Ureter (tissue), 1 donor: ENCODE results near the gene C2CD4A. TPM values are rescaled to one million over a fixed set of nuclear protein-coding genes. Genes with fewer than 3 reads are reported as not detected.
A peak's percentile ranks its signal among the peaks of the same experiment; 100 is the strongest.

Experiments
- DNase-seq: peaks from one replicate; pipeline ENCODE4 v3.0.0-alpha.2; 2020; ENCODE audit warnings: low spot score
- total RNA-seq: library from RNA; stranded (reverse); gene quantifications from one replicate; pipeline ENCODE4 v1.2.4, GENCODE V29; 2023
- donor health status: DM: yes; HTN: yes; CAD: no.

The C2CD4A gene
- total RNA-seq, 1 donor from 2014 or later: 0.49 TPM

GRCh38 chr15:62059816-62060112, 7.0 kb upstream of the C2CD4A start:
- peak; percentile 56 for DNase-seq

- DNase-seq: peak; percentile 92
These were observed 6.5 kb upstream of the C2CD4A start, which contains the start of gene VPS13C for GRCh38 chr15:62060113-62060895. Gene VPS13C, minus strand, starts transcription at chr15:62060447. Its CDS starts 73 bp downstream, at chr15:62060374.

GRCh38 chr15:62060896-62061280, 5.9 kb upstream of the C2CD4A start:
- DNase-seq: no peak

GRCh38 chr15:62063825-62064635, 2.7 kb upstream of the C2CD4A start:
- DNase-seq: no peak

- peak; percentile 55 for DNase-seq
These were observed 769 bp downstream of the C2CD4A start for GRCh38 chr15:62067448-62068044.

GRCh38 chr15:62068071-62068809, 1.5 kb downstream of the C2CD4A start:
- DNase-seq: peak; percentile 52

- DNase-seq: no peak
These were observed 2.0 kb downstream of the C2CD4A start for GRCh38 chr15:62068810-62069167.

GRCh38 chr15:62069551-62069950, 2.8 kb downstream of the C2CD4A start:
- no peak for DNase-seq

- DNase-seq: no peak
These were observed 5.0 kb downstream of the C2CD4A start for GRCh38 chr15:62071711-62072308.

GRCh38 chr15:62075595-62076277, 9.0 kb downstream of the C2CD4A start:
- DNase-seq: peak; percentile 50

- DNase-seq: no peak
These were observed 12.8 kb downstream of the C2CD4A start for GRCh38 chr15:62079594-62079993.

- no peak for DNase-seq
These were observed 16.7 kb downstream of the C2CD4A start for GRCh38 chr15:62083194-62084154.

- no peak for DNase-seq
These were observed 19.0 kb downstream of the C2CD4A start for GRCh38 chr15:62085740-62086139.

GRCh38 chr15:62087671-62088352, 21.0 kb downstream of the C2CD4A start:
- DNase-seq: no peak

- DNase-seq: no peak
These were observed 21.5 kb downstream of the C2CD4A start for GRCh38 chr15:62088353-62088693.

GRCh38 chr15:62089616-62090015, 22.8 kb downstream of the C2CD4A start:
- DNase-seq: no peak

- DNase-seq: no peak
These were observed 24.2 kb downstream of the C2CD4A start for GRCh38 chr15:62090988-62091387.

GRCh38 chr15:62093809-62094208, 27.0 kb downstream of the C2CD4A start:
- DNase-seq: no peak

- DNase-seq: no peak
These were observed 27.6 kb downstream of the C2CD4A start for GRCh38 chr15:62094388-62094787.
